Stimulated activated CD4-positive, alpha-beta T cell treated with anti-CD3 and anti-CD28 coated beads, TNF-alpha, amount 100 ng/mL, for 24 hours (primary cell): ENCODE results near the gene PLCD4.

Experiments used
- DNase-seq, 3 experiments: peaks; one replicate each; pipeline ENCODE4 v3.0.0-alpha.2; 2020; ENCODE audit warnings: low read depth in 3 of 3

Gene PLCD4

GRCh38 chr2:218621007-218621406 is 13.3 kb downstream of the PLCD4 start:
- no peak for DNase-seq

- no peak for DNase-seq
Observed at GRCh38 chr2:218622606-218623365, 15.1 kb downstream of the PLCD4 start.

GRCh38 chr2:218623366-218623705 is 15.6 kb downstream of the PLCD4 start:
- no peak for DNase-seq

- DNase-seq: no peak
Observed at GRCh38 chr2:218626369-218626768, 18.7 kb downstream of the PLCD4 start.

GRCh38 chr2:218627939-218628338 is 20.2 kb downstream of the PLCD4 start:
- no peak for DNase-seq

GRCh38 chr2:218631837-218632236 is 24.1 kb downstream of the PLCD4 start:
- no peak for DNase-seq

GRCh38 chr2:218635719-218636118 is 28.0 kb downstream of the PLCD4 start:
- no peak for DNase-seq

GRCh38 chr2:218638372-218638771 is 30.7 kb downstream of the PLCD4 start:
- no peak for DNase-seq

- no peak for DNase-seq
Observed at GRCh38 chr2:218642121-218642656, 34.5 kb downstream of the PLCD4 start.

GRCh38 chr2:218642786-218643185 is 35.1 kb downstream of the PLCD4 start:
- no peak for DNase-seq

- no peak for DNase-seq
Observed at GRCh38 chr2:218643751-218644310, 36.1 kb downstream of the PLCD4 start.

- no peak for DNase-seq
Observed at GRCh38 chr2:218644721-218645120, 37.0 kb downstream of the PLCD4 start.

- DNase-seq: no peak
Observed at GRCh38 chr2:218645126-218645525, 37.4 kb downstream of the PLCD4 start.

GRCh38 chr2:218648088-218648786 is 40.5 kb downstream of the PLCD4 start:
- peak in 1 of 3 experiments; percentile 51 for DNase-seq

- no peak for DNase-seq
Observed at GRCh38 chr2:218648787-218649100, 41.0 kb downstream of the PLCD4 start.

- DNase-seq: no peak
Observed at GRCh38 chr2:218655751-218656150, 48.1 kb downstream of the PLCD4 start.

- DNase-seq: peak in 2 of 3 experiments; percentile 5 to 46
Observed at GRCh38 chr2:218658671-218659257, 51.1 kb downstream of the PLCD4 start.

GRCh38 chr2:218659258-218659987 is 51.7 kb downstream of the PLCD4 start, which contains the start of the genes BCS1L and ZNF142:
BCS1L (plus strand) TSS chr2:218659683; CDS start chr2:218660988, 1,305 bp downstream.
ZNF142 (minus strand) TSS chr2:218659623; CDS start chr2:218656429, 3,194 bp downstream.
- DNase-seq: peak; percentile 92 to 97 (median 93)

- no peak for DNase-seq
Observed at GRCh38 chr2:218659988-218660358, 52.3 kb downstream of the PLCD4 start.

- no peak for DNase-seq
Observed at GRCh38 chr2:218662377-218662776, 54.7 kb downstream of the PLCD4 start.

GRCh38 chr2:218662827-218663226 is 55.1 kb downstream of the PLCD4 start:
- DNase-seq: no peak

- DNase-seq: no peak
Observed at GRCh38 chr2:218663901-218664300, 56.2 kb downstream of the PLCD4 start.
